Hematopoietic multipotent progenitor cell treated with erythropoietin and hydrocortisone succinate and interleukin-3 and kit ligand, for 8 days (in vitro differentiated cells): ENCODE results near the gene FERMT2.

ENCODE experiments used
- DNase-seq: peaks from one replicate; pipeline ENCODE4 v3.0.0-alpha.2; 2015

Gene FERMT2

GRCh38 chr14:52950898-52951680 lies at the start of gene FERMT2:
Gene FERMT2, minus strand, starts transcription at chr14:52951050. Its CDS starts 482 bp downstream, at chr14:52950568.
- no peak for DNase-seq

- no peak for DNase-seq
Observed at GRCh38 chr14:52998376-52999015, 47.6 kb upstream of the FERMT2 start.

GRCh38 chr14:52996493-52996892 lies 45.6 kb upstream of the FERMT2 start:
- no peak for DNase-seq

GRCh38 chr14:52995998-52996397 lies 45.1 kb upstream of the FERMT2 start:
- DNase-seq, result no peak

- no peak for DNase-seq
Observed at GRCh38 chr14:52992236-52992870, 41.5 kb upstream of the FERMT2 start.

- peak; percentile 27 for DNase-seq
Observed at GRCh38 chr14:52988139-52988538, 37.3 kb upstream of the FERMT2 start.

- peak; percentile 92 for DNase-seq
Observed at GRCh38 chr14:52987514-52987913, 36.7 kb upstream of the FERMT2 start.

- DNase-seq, result peak; percentile 29
Observed at GRCh38 chr14:52987042-52987441, 36.2 kb upstream of the FERMT2 start.

GRCh38 chr14:52977798-52978197 lies 26.9 kb upstream of the FERMT2 start:
- no peak for DNase-seq

- DNase-seq, result no peak
Observed at GRCh38 chr14:52974406-52974805, 23.6 kb upstream of the FERMT2 start.

GRCh38 chr14:52961060-52961639 lies 10.3 kb upstream of the FERMT2 start:
- peak; percentile 63 for DNase-seq

GRCh38 chr14:52960627-52961026 lies 9.8 kb upstream of the FERMT2 start:
- DNase-seq, result no peak

- DNase-seq, result no peak
Observed at GRCh38 chr14:52954346-52955214, 3.7 kb upstream of the FERMT2 start.

- no peak for DNase-seq
Observed at GRCh38 chr14:52951681-52952554, 1.1 kb upstream of the FERMT2 start.

- no peak for DNase-seq
Observed at GRCh38 chr14:52950410-52950897, 396 bp downstream of the FERMT2 start.

GRCh38 chr14:52949711-52950409 lies 990 bp downstream of the FERMT2 start:
- peak; percentile 9 for DNase-seq

- no peak for DNase-seq
Observed at GRCh38 chr14:52949249-52949648, 1.6 kb downstream of the FERMT2 start.

GRCh38 chr14:52948836-52949235 lies 2.0 kb downstream of the FERMT2 start:
- no peak for DNase-seq

GRCh38 chr14:52948039-52948438 lies 2.8 kb downstream of the FERMT2 start:
- DNase-seq, result no peak

GRCh38 chr14:52944254-52944653 lies 6.6 kb downstream of the FERMT2 start:
- DNase-seq, result no peak

GRCh38 chr14:52939427-52939826 lies 11.4 kb downstream of the FERMT2 start:
- no peak for DNase-seq
